SH-SY5Y (cell line): Measurements from ENCODE around the gene HAND2.
A peak's percentile ranks its signal among the peaks of the same experiment; 100 is the strongest.

Source experiments
- GATA2 ChIP-seq: IDR thresholded peaks from 2 replicates; pipeline ENCODE4 v1.6.1; 2011; ENCODE audit warnings: mild to moderate bottlenecking, low read depth, low read length
- GATA3 ChIP-seq: IDR thresholded peaks from 2 replicates; pipeline ENCODE4 v1.6.1; 2011; ENCODE audit warnings: low read depth, mild to moderate bottlenecking, low read length, moderate library complexity

The HAND2 gene

GRCh38 chr4:173545440-173545839, 15.4 kb upstream of the HAND2 start:
- TF ChIP-seq GATA2 (no peak), GATA3 (no peak)

- TF ChIP-seq GATA3 (0 out of 2 replicates have a peak, but pooled peaks have one; percentile 32), GATA2 (peak; percentile 33)
These were observed 13.2 kb upstream of the HAND2 start for GRCh38 chr4:173543266-173543665.

- TF ChIP-seq GATA2 (no peak), GATA3 (no peak)
These were observed 10.0 kb upstream of the HAND2 start for GRCh38 chr4:173539986-173540385.

GRCh38 chr4:173538909-173539445, 8.9 kb upstream of the HAND2 start:
- no peak for TF ChIP-seq GATA3
- TF ChIP-seq GATA2, result no peak

- TF ChIP-seq GATA2 (no peak), GATA3 (no peak)
These were observed 8.3 kb upstream of the HAND2 start for GRCh38 chr4:173538148-173538908.

- TF ChIP-seq GATA2 (no peak), GATA3 (no peak)
These were observed 7.7 kb upstream of the HAND2 start for GRCh38 chr4:173537613-173538147.

GRCh38 chr4:173536808-173537429, 6.9 kb upstream of the HAND2 start:
- peak; percentile 50; the same call in 1 of the 2 replicates for TF ChIP-seq GATA2
- no peak for TF ChIP-seq GATA3

- TF ChIP-seq GATA2 (no peak), GATA3 (no peak)
These were observed 5.9 kb upstream of the HAND2 start for GRCh38 chr4:173535957-173536356.

- TF ChIP-seq GATA3 (no peak), GATA2 (no peak)
These were observed 5.3 kb upstream of the HAND2 start for GRCh38 chr4:173535165-173535902.

GRCh38 chr4:173534434-173534833, 4.4 kb upstream of the HAND2 start:
- TF ChIP-seq GATA3, result no peak
- peak; percentile 16; the same call in 1 of the 2 replicates for TF ChIP-seq GATA2

GRCh38 chr4:173532725-173533511, 2.9 kb upstream of the HAND2 start:
- TF ChIP-seq GATA2 (peak; percentile 42), GATA3 (no peak)

GRCh38 chr4:173531086-173531965, 1.3 kb upstream of the HAND2 start:
- TF ChIP-seq GATA3 (no peak), GATA2 (no peak)
